NCI-H146 treated with DMSO at 0.1 percent for 48 hours (cell line): Measurements from ENCODE around the gene ACBD4.
A peak's percentile ranks its signal among the peaks of the same experiment; 100 is the strongest.

Experiments used
- DNase-seq: peaks from one replicate; lab custom pipeline; 2025; ENCODE audit not compliant: unreplicated experiment; lab: John Stamatoyannopoulos, UW

The ACBD4 gene

GRCh38 chr17:45149669-45150664 lies 14.5 kb downstream of the ACBD4 start:
- peak; percentile 25 for DNase-seq

GRCh38 chr17:45150911-45151809 lies 15.7 kb downstream of the ACBD4 start:
- no peak for DNase-seq

DNA sequence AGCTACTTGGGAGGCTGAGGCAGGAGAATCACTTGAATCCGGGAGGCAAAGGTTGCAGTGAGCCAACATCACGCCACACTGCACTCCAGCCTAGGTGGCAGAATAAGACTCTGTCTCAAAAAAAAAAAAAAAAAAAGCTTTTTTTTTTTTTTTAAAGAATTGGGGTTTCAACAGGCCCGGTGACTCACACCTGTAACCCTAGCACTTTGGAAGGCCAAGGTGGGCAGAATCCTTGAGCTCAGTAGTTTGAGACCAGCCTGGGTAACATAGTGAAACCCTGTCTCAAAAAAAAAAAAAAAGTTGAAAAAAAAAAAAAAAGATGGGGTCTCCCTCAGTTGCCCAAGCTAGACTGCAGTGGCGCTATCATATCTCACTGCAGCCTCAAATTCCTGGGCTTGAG lies 19.5 kb downstream of the ACBD4 start:
- DNase-seq = no peak

GRCh38 chr17:45155483-45155882 lies 20.0 kb downstream of the ACBD4 start:
- DNase-seq = no peak

DNA sequence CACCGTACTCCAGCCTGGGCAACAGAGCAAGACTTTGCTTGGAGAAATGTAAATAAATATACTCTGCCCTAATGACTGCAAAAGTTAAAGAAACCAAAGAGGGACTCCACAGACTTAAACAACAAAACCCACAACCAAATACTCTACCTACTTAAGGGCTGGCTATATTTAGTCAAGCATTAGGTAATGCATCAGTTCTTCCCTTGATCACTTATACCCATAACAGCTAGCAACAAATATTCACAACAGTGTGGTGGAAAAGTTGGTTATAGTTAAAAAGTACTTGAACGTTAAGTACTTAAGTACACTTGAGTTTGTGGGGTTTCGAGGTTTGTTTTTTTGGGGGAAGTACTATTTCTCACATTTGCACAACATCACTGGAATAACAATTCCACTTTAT lies 20.8 kb downstream of the ACBD4 start:
- no peak for DNase-seq

DNA sequence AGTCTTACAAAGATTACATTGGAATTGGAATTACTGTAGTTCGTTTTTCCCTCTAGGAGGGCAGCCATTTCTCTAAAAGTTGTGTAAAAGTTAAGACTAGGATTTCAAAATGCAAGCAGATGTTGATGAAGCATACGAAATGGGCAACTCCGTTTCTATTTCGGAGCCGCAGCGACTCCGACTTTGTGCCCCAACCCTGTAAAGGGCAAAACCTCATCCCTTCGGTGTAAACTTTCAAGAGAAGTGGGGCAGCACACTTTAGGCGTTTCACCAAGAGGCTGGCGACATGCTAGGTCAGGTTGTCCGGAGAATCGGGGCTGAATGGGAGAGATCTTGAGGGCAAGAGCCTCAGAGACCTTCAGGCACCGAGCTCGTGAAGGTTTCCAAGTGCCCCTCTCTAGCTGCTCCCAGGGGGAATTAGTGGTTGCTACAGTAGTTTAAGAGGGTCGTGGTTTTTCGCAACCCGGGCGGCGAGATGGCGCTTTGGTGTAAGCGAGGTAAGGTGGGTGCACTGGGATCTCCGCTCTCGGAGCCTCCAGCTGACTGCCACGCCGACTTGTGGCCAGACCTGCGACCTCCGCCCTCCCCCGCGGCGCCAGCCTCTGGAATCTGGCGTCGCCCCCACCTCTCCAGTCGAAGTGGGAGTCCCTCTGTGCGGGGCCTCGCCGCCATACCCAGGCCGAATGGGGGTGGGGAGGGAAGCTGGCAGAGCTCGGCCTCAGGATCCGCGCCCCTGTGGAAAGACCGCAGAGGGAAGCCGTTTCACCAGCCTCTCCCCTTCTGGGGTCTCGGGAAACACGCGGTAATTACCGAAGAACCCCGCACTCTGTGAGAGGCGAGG lies 25.2 kb downstream of the ACBD4 start:
- DNase-seq = peak; percentile 59

- peak; percentile 99 for DNase-seq
Observed at GRCh38 chr17:45161288-45162024, 26.0 kb downstream of the ACBD4 start, which contains the start of gene HEXIM2. HEXIM2 (plus strand) TSS chr17:45161875; CDS start chr17:45162794, 919 bp downstream.

- DNase-seq = no peak
Observed at GRCh38 chr17:45162025-45162687, 26.7 kb downstream of the ACBD4 start.

DNA sequence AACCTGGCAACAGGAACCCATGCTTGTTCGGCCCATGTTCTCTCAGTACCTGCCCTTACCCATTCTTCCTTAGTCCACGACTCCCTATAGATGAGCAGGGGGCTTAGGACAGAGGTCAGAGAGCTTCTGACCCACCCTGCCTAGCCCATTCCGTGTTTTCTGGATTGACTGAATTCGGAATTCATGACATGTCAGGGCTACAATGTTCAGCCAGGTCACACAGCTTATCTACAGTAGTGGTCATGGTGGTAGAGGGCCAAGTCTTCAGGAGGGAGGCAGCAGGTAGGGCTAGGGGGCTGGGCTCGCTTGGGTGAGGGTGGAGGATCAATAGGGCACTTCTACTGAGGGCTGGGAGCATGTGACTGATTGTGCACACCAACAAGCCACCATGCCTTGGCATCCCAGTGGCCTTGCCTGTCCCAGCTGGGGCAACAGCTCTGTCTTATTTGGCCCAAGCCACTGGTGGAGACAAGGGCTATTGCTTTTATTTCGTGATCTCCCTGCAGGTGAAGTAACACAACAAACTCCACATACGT lies 29.3 kb downstream of the ACBD4 start:
- no peak for DNase-seq

DNA sequence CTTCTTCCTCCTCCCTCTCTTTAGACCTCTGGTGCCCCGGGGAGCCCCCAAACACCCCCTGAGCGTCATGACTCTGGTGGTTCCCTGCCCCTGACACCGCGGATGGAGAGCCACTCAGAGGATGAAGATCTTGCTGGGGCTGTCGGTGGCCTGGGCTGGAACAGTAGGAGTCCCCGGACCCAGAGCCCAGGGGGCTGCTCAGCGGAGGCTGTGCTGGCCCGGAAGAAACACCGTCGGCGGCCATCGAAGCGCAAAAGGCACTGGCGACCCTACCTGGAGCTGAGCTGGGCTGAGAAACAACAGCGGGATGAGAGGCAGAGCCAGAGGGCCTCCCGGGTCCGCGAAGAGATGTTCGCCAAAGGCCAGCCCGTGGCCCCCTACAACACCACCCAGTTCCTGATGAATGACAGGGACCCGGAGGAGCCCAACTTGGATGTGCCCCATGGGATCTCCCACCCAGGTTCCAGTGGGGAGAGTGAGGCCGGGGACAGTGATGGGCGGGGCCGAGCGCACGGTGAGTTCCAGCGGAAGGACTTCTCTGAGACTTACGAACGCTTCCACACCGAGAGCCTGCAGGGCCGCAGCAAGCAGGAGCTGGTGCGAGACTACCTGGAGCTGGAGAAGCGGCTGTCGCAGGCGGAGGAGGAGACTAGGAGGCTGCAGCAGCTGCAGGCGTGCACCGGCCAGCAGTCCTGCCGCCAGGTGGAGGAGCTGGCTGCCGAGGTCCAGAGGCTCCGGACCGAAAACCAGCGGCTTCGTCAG lies 33.7 kb downstream of the ACBD4 start:
- DNase-seq = no peak

DNA sequence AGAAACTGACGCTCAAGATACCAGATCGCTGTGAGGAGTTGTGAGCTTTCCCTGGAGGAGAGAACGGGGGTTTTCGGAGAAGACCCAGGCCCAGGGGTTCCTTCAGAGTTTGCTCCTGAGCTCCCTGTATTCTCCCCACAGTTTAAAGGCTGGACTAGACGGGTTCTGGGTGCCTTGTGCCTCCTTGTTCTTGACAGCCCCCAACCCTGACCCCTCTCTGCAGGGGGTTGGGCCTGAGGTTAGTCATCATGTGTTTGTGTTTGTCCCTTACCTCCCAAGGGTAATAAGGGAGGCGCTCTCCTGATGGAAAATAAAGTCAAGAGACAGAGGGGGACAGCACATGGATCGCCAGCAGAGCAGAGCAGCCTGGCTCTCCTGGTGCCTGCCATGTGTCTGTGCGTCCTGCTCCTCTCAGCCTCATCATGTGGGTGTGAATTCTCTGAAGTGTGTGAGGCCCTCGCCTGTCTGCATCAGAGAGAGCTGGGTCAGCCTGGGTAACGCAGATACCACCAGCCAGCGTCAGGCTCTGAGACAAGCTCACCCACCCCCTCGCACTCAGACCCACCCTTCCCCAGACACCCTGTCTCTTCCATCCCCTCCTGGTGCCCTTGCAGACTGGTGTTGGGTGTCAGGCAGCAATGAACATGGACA lies 34.9 kb downstream of the ACBD4 start:
- no peak for DNase-seq

- no peak for DNase-seq
Observed at GRCh38 chr17:45170931-45171337, 35.4 kb downstream of the ACBD4 start.

DNA sequence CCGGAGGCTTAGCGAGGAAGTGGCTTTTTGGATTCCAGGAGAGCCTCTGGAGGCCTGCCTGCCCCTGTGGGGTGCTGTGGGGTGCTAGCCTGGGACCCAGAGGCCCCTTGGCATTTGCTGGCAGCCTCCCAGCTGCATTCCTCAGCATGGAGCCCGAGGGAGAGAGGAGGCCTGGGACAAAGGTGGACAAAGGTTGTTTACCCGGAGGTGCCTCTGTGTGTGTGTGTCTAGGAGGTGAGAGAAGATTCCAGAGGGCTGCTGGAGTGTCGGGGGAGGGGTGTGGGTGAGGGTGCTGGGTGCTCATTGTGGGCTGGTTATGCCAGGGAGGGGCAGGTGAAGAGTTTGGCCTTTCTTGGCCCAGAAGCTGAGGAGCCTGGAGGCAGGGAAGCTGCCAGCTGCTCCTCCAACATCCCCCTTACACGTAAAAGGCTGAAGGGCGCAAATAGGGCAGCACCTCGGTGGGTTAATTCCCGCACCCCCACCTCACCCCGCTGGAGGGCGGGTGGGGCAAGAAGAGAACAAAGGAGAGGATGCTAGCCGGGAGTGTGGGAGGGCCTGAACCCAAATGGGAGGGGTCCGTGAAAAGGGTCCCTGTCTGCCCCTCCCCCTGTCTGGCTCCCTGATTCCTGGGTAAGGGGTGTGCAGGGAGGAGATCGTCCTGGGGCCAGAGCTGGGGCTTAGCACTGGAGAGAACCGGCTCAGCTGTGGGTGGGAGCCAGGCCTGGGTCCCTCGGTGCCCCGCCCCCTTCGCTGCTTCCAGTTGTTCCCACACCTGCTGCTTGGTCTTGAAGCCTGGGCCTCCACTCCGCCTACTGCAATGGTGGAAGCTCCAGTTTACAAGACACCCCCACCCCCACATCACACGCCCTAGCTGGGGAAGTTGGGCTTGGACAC lies 36.1 kb downstream of the ACBD4 start:
- DNase-seq = no peak

- no peak for DNase-seq
Observed at GRCh38 chr17:45172232-45172540, 36.7 kb downstream of the ACBD4 start.

GRCh38 chr17:45172541-45173286 lies 37.2 kb downstream of the ACBD4 start:
- DNase-seq = no peak

GRCh38 chr17:45175759-45176115 lies 40.2 kb downstream of the ACBD4 start:
- no peak for DNase-seq

GRCh38 chr17:45177563-45177962 lies 42.1 kb downstream of the ACBD4 start:
- no peak for DNase-seq
